Activated CD8-positive, alpha-beta memory T cell treated with anti-CD3 and anti-CD28 coated beads, Interleukin-2, amount 50 U/mL, for 1 hour (primary cell): Measurements from ENCODE around the gene OR5A1.
"Not testable (repeated sequence)": the region's sequence is repeated elsewhere in the genome, so short reads cannot be mapped to it uniquely, and the experiment has no call there.

Experiments used
- DNase-seq: peaks from one replicate; pipeline ENCODE4 v3.0.0-alpha.2; 2020; ENCODE audit errors: extremely low read depth

The OR5A1 gene

GRCh38 chr11:59436169-59436568, at the start of gene OR5A1:
Gene OR5A1 (plus strand): TSS chr11:59436469. CDS start chr11:59443169, 6,700 bp downstream.
- DNase-seq: no peak

- no peak for DNase-seq
These were observed 42.1 kb upstream of the OR5A1 start for GRCh38 chr11:59394186-59394585.

GRCh38 chr11:59400461-59401261, 35.6 kb upstream of the OR5A1 start:
- DNase-seq: no peak

GRCh38 chr11:59401262-59401552, 35.1 kb upstream of the OR5A1 start:
- DNase-seq: no peak

GRCh38 chr11:59403546-59403945, 32.7 kb upstream of the OR5A1 start:
- DNase-seq: no peak

GRCh38 chr11:59413646-59414045, 22.6 kb upstream of the OR5A1 start:
- no peak for DNase-seq

- no peak for DNase-seq
These were observed 21.2 kb upstream of the OR5A1 start for GRCh38 chr11:59415111-59415510.

GRCh38 chr11:59416613-59417012, 19.7 kb upstream of the OR5A1 start:
- DNase-seq: no peak

- DNase-seq: no peak
These were observed 19.2 kb upstream of the OR5A1 start for GRCh38 chr11:59417023-59417422.

- no peak for DNase-seq
These were observed 18.1 kb upstream of the OR5A1 start for GRCh38 chr11:59418156-59418555.

- DNase-seq: no peak
These were observed 12.4 kb upstream of the OR5A1 start for GRCh38 chr11:59423835-59424234.

GRCh38 chr11:59425131-59425530, 11.1 kb upstream of the OR5A1 start:
- DNase-seq: no peak

- DNase-seq: no peak
These were observed 9.8 kb upstream of the OR5A1 start, which contains the start of gene OR5A2 for GRCh38 chr11:59426361-59427067. Gene OR5A2 (minus strand): TSS chr11:59426413. CDS start chr11:59422953, 3,460 bp downstream.

GRCh38 chr11:59427068-59427382, 9.2 kb upstream of the OR5A1 start:
- no peak for DNase-seq

GRCh38 chr11:59429924-59430516, 6.2 kb upstream of the OR5A1 start:
- peak; percentile 2 for DNase-seq

- DNase-seq: no peak
These were observed 1.5 kb downstream of the OR5A1 start for GRCh38 chr11:59437770-59438169.

GRCh38 chr11:59445624-59446023, 9.4 kb downstream of the OR5A1 start:
- not testable (repeated sequence) for DNase-seq

GRCh38 chr11:59448484-59448883, 12.2 kb downstream of the OR5A1 start:
- DNase-seq: no peak

- DNase-seq: no peak
These were observed 20.4 kb downstream of the OR5A1 start, which contains the start of gene OR4D6 for GRCh38 chr11:59456661-59457060. Gene OR4D6 (plus strand): TSS chr11:59456961. CDS start chr11:59456961, 0 bp downstream.

- no peak for DNase-seq
These were observed 23.6 kb downstream of the OR5A1 start for GRCh38 chr11:59459916-59460315.

- DNase-seq: no peak
These were observed 26.9 kb downstream of the OR5A1 start for GRCh38 chr11:59463190-59463641.

- no peak for DNase-seq
These were observed 36.7 kb downstream of the OR5A1 start, which contains the start of gene OR4D10 for GRCh38 chr11:59473015-59473414. Gene OR4D10 (plus strand): TSS chr11:59473315. CDS start chr11:59477430, 4,115 bp downstream.

GRCh38 chr11:59475176-59475575, 38.9 kb downstream of the OR5A1 start:
- no peak for DNase-seq
